IMR-90 (cell line): ENCODE results near the gene PDCD2L. TPM values are rescaled to one million over a fixed set of nuclear protein-coding genes. Genes with fewer than 3 reads are reported as not detected.

Source experiments
- ATAC-seq: fragments of 200-7000 bp; cut with Tn5 transposase; 2 replicates; pipeline ENCODE4 v1.9.1; 2020; ENCODE audit warnings: low read depth, mild to moderate bottlenecking, moderate library complexity
- Bru-seq: library from RNA; stranded (reverse); fragments of 400-500 nt; gene quantifications from one replicate; lab custom pipeline; 2021; lab: Mats Ljungman, UMichigan
- BruChase-seq, 2 experiments: library from RNA; stranded (reverse); fragments of 400-500 nt; gene quantifications; one replicate each; lab custom pipeline; 2021; lab: Mats Ljungman, UMichigan
- BruUV-seq: library from RNA; stranded (reverse); fragments of 400-500 nt; replicated peaks from 2 replicates; lab custom pipeline; 2021; lab: Mats Ljungman, UMichigan
- CTCF ChIA-PET: fragments of 300-600 bp; formaldehyde crosslinking; extraction: SDS; loops from one replicate; lab custom pipeline; 2021; ENCODE audit warnings: antibody characterized with exemption; lab: Yijun Ruan, JAX
- POLR2A ChIA-PET: fragments of 300-600 bp; sonication (Branson Sonifier 250); formaldehyde crosslinking; loops from one replicate; lab custom pipeline; 2022; ENCODE audit warnings: antibody characterized with exemption; ENCODE audit not compliant: unreplicated experiment; lab: Charles Lee
- DNase-seq: peaks from one replicate; pipeline ENCODE4 v3.0.0; 2013
- H2AFZ ChIP-seq: replicated peaks from 2 replicates; pipeline ENCODE3; 2013; ENCODE audit warnings: low read length, mild to moderate bottlenecking; ENCODE audit not compliant: poor library complexity
- H2AK5ac ChIP-seq: 2 replicates; pipeline ENCODE4 v1.6.1; 2013; ENCODE audit warnings: low read depth, low read length, inconsistent platforms
- H2AK9ac ChIP-seq: replicated peaks from 2 replicates; pipeline ENCODE3; 2013; ENCODE audit warnings: mild to moderate bottlenecking, low read depth, low read length, moderate library complexity; ENCODE audit not compliant: poor library complexity
- H2BK120ac ChIP-seq: 2 replicates; pipeline ENCODE4 v1.6.1; 2013; ENCODE audit warnings: low read depth, low read length, inconsistent platforms
- H2BK15ac ChIP-seq: 3 replicates; pipeline ENCODE4 v1.6.1; 2013; ENCODE audit warnings: low read depth, low read length, inconsistent platforms
- H2BK20ac ChIP-seq: 2 replicates; pipeline ENCODE4 v1.6.1; 2013; ENCODE audit warnings: low read depth, mild to moderate bottlenecking, inconsistent platforms, low read length, moderate library complexity
- H2BK5ac ChIP-seq: 2 replicates; pipeline ENCODE4 v1.6.1; 2013; ENCODE audit warnings: mild to moderate bottlenecking, low read depth, low read length, inconsistent platforms; ENCODE audit not compliant: poor library complexity, severe bottlenecking
- H3K14ac ChIP-seq: replicated peaks from 2 replicates; pipeline ENCODE4 v1.6.1; 2013; ENCODE audit warnings: low read depth, low read length, inconsistent platforms
- H3K18ac ChIP-seq: 2 replicates; pipeline ENCODE4 v1.6.1; 2013; ENCODE audit warnings: low read depth, low read length, control low read depth
- H3K23ac ChIP-seq: 2 replicates; pipeline ENCODE4 v1.6.1; 2013; ENCODE audit warnings: low read depth, low read length, inconsistent platforms
- H3K27ac ChIP-seq: 2 replicates; pipeline ENCODE4 v1.5.1; 2013; ENCODE audit warnings: mild to moderate bottlenecking, control low read depth, low read length; ENCODE audit not compliant: insufficient read depth
- H3K27me3 ChIP-seq: 2 replicates; pipeline ENCODE4 v1.6.1; 2013; ENCODE audit warnings: low read length; ENCODE audit not compliant: control insufficient read depth, insufficient read depth
- H3K36me3 ChIP-seq: 2 replicates; pipeline ENCODE4 v1.6.1; 2013; ENCODE audit warnings: low read length, mixed read lengths; ENCODE audit not compliant: control insufficient read depth, insufficient read depth
- H3K4ac ChIP-seq: 2 replicates; pipeline ENCODE4 v1.6.1; 2013; ENCODE audit warnings: low read depth, low read length, inconsistent platforms
- H3K4me1 ChIP-seq: 2 replicates; pipeline ENCODE4 v1.6.1; 2013; ENCODE audit warnings: low read length, mixed read lengths; ENCODE audit not compliant: control insufficient read depth, insufficient read depth
- H3K4me2 ChIP-seq: 2 replicates; pipeline ENCODE4 v1.6.1; 2013; ENCODE audit warnings: low read depth, mild to moderate bottlenecking, control low read depth, low read length, moderate library complexity
- H3K4me3 ChIP-seq: 2 replicates; pipeline ENCODE4 v1.5.1; 2013; ENCODE audit warnings: low read depth, mild to moderate bottlenecking, control low read depth, low read length, moderate library complexity; ENCODE audit not compliant: insufficient read depth
- H3K56ac ChIP-seq: 2 replicates; pipeline ENCODE4 v1.6.1; 2013; ENCODE audit warnings: low read length, inconsistent platforms; ENCODE audit not compliant: insufficient read depth; ENCODE audit errors: extremely low read depth
- H3K79me1 ChIP-seq, 2 experiments: 2 replicates each; pipeline ENCODE4 v1.6.1; 2013; ENCODE audit warnings: low read length in 2 of 2, inconsistent platforms in 1 of 2, low read depth in 1 of 2
- H3K9ac ChIP-seq: 2 replicates; pipeline ENCODE4 v1.6.1; 2013; ENCODE audit warnings: low read depth, low read length, control low read depth
- H3K9me1 ChIP-seq: 2 replicates; pipeline ENCODE4 v1.6.1; 2013; ENCODE audit warnings: low read length, inconsistent platforms; ENCODE audit not compliant: insufficient read depth
- H3K9me3 ChIP-seq: 2 replicates; pipeline ENCODE4 v1.6.1; 2013; ENCODE audit warnings: low read length; ENCODE audit not compliant: control insufficient read depth, insufficient read depth
- H4K20me1 ChIP-seq: 2 replicates; pipeline ENCODE4 v1.6.1; 2013; ENCODE audit warnings: low read length, inconsistent platforms; ENCODE audit not compliant: insufficient read depth
- H4K5ac ChIP-seq: 2 replicates; pipeline ENCODE4 v1.6.1; 2013; ENCODE audit warnings: mild to moderate bottlenecking, low read depth, low read length, control low read depth
- H4K8ac ChIP-seq, 2 experiments: 2 replicates each; pipeline ENCODE4 v1.6.1; 2013; ENCODE audit warnings: low read depth in 2 of 2, low read length in 2 of 2, control low read depth in 1 of 2, inconsistent platforms in 1 of 2
- H4K91ac ChIP-seq: 2 replicates; pipeline ENCODE4 v1.6.1; 2013; ENCODE audit warnings: low read depth, low read length, inconsistent platforms; ENCODE audit not compliant: insufficient read depth
- BHLHE40 ChIP-seq: fragments of 150-350 bp; IDR thresholded peaks from 2 replicates; pipeline ENCODE4 v1.6.1; 2016; ENCODE audit warnings: mild to moderate bottlenecking, low read depth, low read length
- CEBPB ChIP-seq: IDR thresholded peaks from 2 replicates; pipeline ENCODE4 v1.6.1; 2012; ENCODE audit warnings: low read depth, low read length, improper control_type of control experiment
- CTCF ChIP-seq: conservative IDR thresholded peaks from 2 replicates; pipeline ENCODE4 v1.5.1; 2012; ENCODE audit warnings: mild to moderate bottlenecking, low read depth, low read length, improper control_type of control experiment
- FOS ChIP-seq: fragments of 150-350 bp; IDR thresholded peaks from 2 replicates; pipeline ENCODE4 v1.6.1; 2016; ENCODE audit warnings: low read depth, low read length
- MAZ ChIP-seq: IDR thresholded peaks from 2 replicates; pipeline ENCODE4 v1.6.1; 2012; ENCODE audit warnings: low read depth, mild to moderate bottlenecking, low read length, improper control_type of control experiment, moderate library complexity, borderline replicate concordance
- MXI1 ChIP-seq: IDR thresholded peaks from 2 replicates; pipeline ENCODE4 v1.6.1; 2012; ENCODE audit warnings: low read depth, mild to moderate bottlenecking, low read length, moderate library complexity, borderline replicate concordance
- NFE2L2 ChIP-seq: fragments of 150-350 bp; IDR thresholded peaks from 2 replicates; pipeline ENCODE4 v1.6.1; 2016; ENCODE audit warnings: low read depth, mild to moderate bottlenecking, low read length
- RAD21 ChIP-seq: IDR thresholded peaks from 2 replicates; pipeline ENCODE4 v1.6.1; 2012; ENCODE audit warnings: low read length, improper control_type of control experiment
- RCOR1 ChIP-seq: IDR thresholded peaks from 2 replicates; pipeline ENCODE4 v1.6.1; 2012; ENCODE audit warnings: mild to moderate bottlenecking, low read length, improper control_type of control experiment; ENCODE audit not compliant: insufficient replicate concordance
- RFX5 ChIP-seq: IDR thresholded peaks from 2 replicates; pipeline ENCODE4 v1.8.0; 2012; ENCODE audit warnings: low read depth, mild to moderate bottlenecking, low read length, moderate library complexity
- SMC3 ChIP-seq: fragments of 150-350 bp; IDR thresholded peaks from 2 replicates; pipeline ENCODE4 v1.6.1; 2016; ENCODE audit warnings: low read depth, mild to moderate bottlenecking, antibody characterized with exemption, low read length, moderate library complexity
- USF2 ChIP-seq: fragments of 150-350 bp; IDR thresholded peaks from 2 replicates; pipeline ENCODE4 v1.6.1; 2017; ENCODE audit warnings: mild to moderate bottlenecking, antibody characterized with exemption, low read length, low read depth
- WGBS, 2 experiments: methylation state at CpG; one replicate each; pipeline versions ENCODE4 v1.1.5 to v1.1.7; 2013; ENCODE audit warnings: missing lambda C conversion rate in 2 of 2; ENCODE audit not compliant: insufficient read length in 1 of 2; ENCODE audit errors: extremely low coverage in 2 of 2; 5-methylcytosine and 5-hydroxymethylcytosine counted together
- dilution Hi-C: fragments of 300-500 bp; cut with HindIII; formaldehyde crosslinking; loops from one replicate; pipeline ENCODE4 v1.14.3; 2018; ENCODE audit warnings: low sequenced_read_pairs; ENCODE audit not compliant: unreplicated experiment
- in situ Hi-C: fragments of 300-500 bp; cut with MboI; formaldehyde crosslinking; loops from 3 replicates; pipeline ENCODE4 v1.14.3; 2019; ENCODE audit warnings: low sequenced_read_pairs, inconsistent platforms, mixed read lengths
- intact Hi-C: fragments of 100-400 bp; cut with micrococcal nuclease; formaldehyde crosslinking; loops from 2 replicates; pipeline ENCODE4 v1.10.0; 2022
- long read RNA-seq: library from polyadenylated mRNA; unstranded; transcript quantifications from one replicate; pipeline ENCODE4 v2.0.0, GENCODE V29; 2021; ENCODE audit not compliant: unreplicated experiment
- polyA plus RNA-seq, 3 experiments: library from polyadenylated mRNA; depleted of rRNA; stranded (reverse); fragments of >200 nt; gene quantifications; 2 replicates each; pipeline ENCODE4 v1.2.3, GENCODE V29; 2012; ENCODE audit warnings: low replicate concordance in 1 of 3
- total RNA-seq: library from RNA; depleted of rRNA; stranded (reverse); fragments of >200 nt; gene quantifications from 2 replicates; pipeline ENCODE4 v1.2.3, GENCODE V29; 2012; rRNA removed

The PDCD2L gene
- total RNA-seq: 10.6 and 12.2 TPM in 2 replicates
- polyA plus RNA-seq (2012; rRNA removed): 12.1 and 13.0 TPM in 2 replicates
- polyA plus RNA-seq (2012; cell fraction: cytosol; rRNA removed): 11.7 and 13.0 TPM in 2 replicates
- polyA plus RNA-seq (2012; cell fraction: nucleus; rRNA removed; ENCODE audit: low replicate concordance): 6.2 and 6.9 TPM in 2 replicates
- percentile 43 among the genes with signal in this experiment for Bru-seq, nascent RNA
- BruChase-seq, experiment 1, labeled RNA remaining after a 6-hour chase: percentile 56 among the genes with signal in this experiment
- BruChase-seq, experiment 2, labeled RNA remaining after a 2-hour chase: percentile 47 among the genes with signal in this experiment
- long read RNA-seq, partial matches to known transcripts: 0 of 3 reads
- long read RNA-seq, other reads (novel, unspliced or antisense): 0 of 3 reads

- H2AK9ac ChIP-seq: peak within 1 kb of the TSS; percentile 56
- in situ Hi-C loops (no loop called here), intact Hi-C loops (loop anchor here (1.0 to 5.0 kb wide), 3 partner anchors 27 to 97 kb away; partner anchors contain the start of gene GPI), dilution Hi-C loops (no loop called here)
- H3K18ac ChIP-seq: peak within 1 kb of the TSS; percentile 20
- POLR2A ChIA-PET: interaction anchor here (0.7 kb wide), 1 partner anchor 11 kb away, joined by 5 read pairs; no protein-coding TSS in a partner anchor
- H3K36me3 ChIP-seq: peaks cover 17% of the 10 kb centered on the region
- no TSS peak for BruUV-seq
- H3K4ac ChIP-seq: peak within 1 kb of the TSS; percentile 57
- no peak within 1 kb of the TSS; the same call in 1 of the 2 replicates for H2AK5ac ChIP-seq
- peak within 1 kb of the TSS; percentile 86 for H3K14ac ChIP-seq
- H3K9ac ChIP-seq: peak within 1 kb of the TSS; percentile 80
- H4K8ac ChIP-seq: peak within 1 kb of the TSS; percentile 74 to 91
- no peaks in the 10 kb centered on the region for H3K9me3 ChIP-seq
- H3K27ac ChIP-seq: peak within 1 kb of the TSS; percentile 59; the same call in 1 of the 2 replicates
- H3K4me3 ChIP-seq: peak within 1 kb of the TSS; percentile 93
- H2BK120ac ChIP-seq: no peak within 1 kb of the TSS
- CTCF ChIA-PET: no interaction called here
- H3K79me1 ChIP-seq: peaks cover 3 to 12% of the 10 kb centered on the region in 2 experiments; a peak in 2 of 4 replicates
- no peak within 1 kb of the TSS for H2BK15ac ChIP-seq
- no peak within 1 kb of the TSS; the same call in none of the 2 replicates for H4K91ac ChIP-seq
- H3K56ac ChIP-seq: peak within 1 kb of the TSS; percentile 51; the same call in 1 of the 2 replicates
- ATAC-seq (peak; percentile 99), DNase-seq (peak; percentile 85)
- no peaks in the 10 kb centered on the region; the same call in 1 of the 2 replicates for H4K20me1 ChIP-seq
- peak within 1 kb of the TSS; percentile 73; the same call in 1 of the 2 replicates for H3K23ac ChIP-seq
- peaks cover 2% of the 10 kb centered on the region; the same call in 1 of the 2 replicates for H3K4me1 ChIP-seq
- H3K4me2 ChIP-seq: peak within 1 kb of the TSS; percentile 89
- H3K9me1 ChIP-seq: no peaks in the 10 kb centered on the region; the same call in 1 of the 2 replicates
- H2BK20ac ChIP-seq: no peak within 1 kb of the TSS
- peak within 1 kb of the TSS; percentile 45 for H4K5ac ChIP-seq
- H3K27me3 ChIP-seq: no peaks in the 10 kb centered on the region
- 0% methylated on average over 18 of the region's 69 CpGs; no CpG with 5 or more reads in 1 of the 2 experiments for WGBS, 2 experiments
- peak within 1 kb of the TSS; percentile 40 for H2BK5ac ChIP-seq
- peak within 1 kb of the TSS; percentile 98 for H2AFZ ChIP-seq
- TF ChIP-seq FOS (no peak), MAZ (no peak; the same call in 1 of the 2 replicates), BHLHE40 (no peak), MXI1 (peak; percentile 83; the same call in 1 of the 2 replicates), CTCF (no peak), SMC3 (no peak), USF2 (no peak), RFX5 (no peak), NFE2L2 (no peak), CEBPB (no peak), RCOR1 (no peak), RAD21 (0 out of 2 replicates have a peak, but pooled peaks have one; percentile 13)
Measured at GRCh38 chr19:34404109-34404909, at the start of gene PDCD2L. TSS of gene PDCD2L (plus strand) at chr19:34404399. CDS start at chr19:34404431, 32 bp downstream.
